ENCODE measurements around the gene CCRL2. TPM values are rescaled to one million over a fixed set of nuclear protein-coding genes. Genes with fewer than 3 reads are reported as not detected.

Gene CCRL2
- total RNA-seq, 4 donors from 2014 or later, result 0.33 to 1.5 (median 0.81) TPM

- no peaks in the 10 kb centered on the region for H3K4me1 ChIP-seq
- H3K9me3 ChIP-seq, result no peaks in the 10 kb centered on the region
- TF ChIP-seq CTCF (IDR thresholded peaks at IDR 0.05) (no peak), POLR2A (IDR thresholded peaks at IDR 0.05) (no peak)
- no peaks in the 10 kb centered on the region for H3K27me3 ChIP-seq
- intact Hi-C loops (cut with DNase I), result no loop called here
- no peak for DNase-seq
- 92 to 97% methylated on average over 1 of the region's 1 CpG for WGBS, 2 donors
- H3K4me3 ChIP-seq (replicated peaks in 1 of 3), result no peak overlapping the region
- H3K36me3 ChIP-seq, result peaks cover 0 to under 1% of the 10 kb centered on the region in 2 donors
- no peak overlapping the region for H3K27ac ChIP-seq
Measured at GRCh38 chr3:46433841-46434240, 26.8 kb downstream of the CCRL2 start.

- intact Hi-C loops (cut with DNase I), result no loop called here
- no peak for DNase-seq
- peaks cover 0 to 5% of the 10 kb centered on the region in 2 donors for H3K36me3 ChIP-seq
- TF ChIP-seq POLR2A (IDR thresholded peaks at IDR 0.05) (no peak), CTCF (IDR thresholded peaks at IDR 0.05) (no peak)
- no peaks in the 10 kb centered on the region for H3K27me3 ChIP-seq
- H3K4me3 ChIP-seq (replicated peaks in 1 of 3), result no peak overlapping the region
- no peaks in the 10 kb centered on the region for H3K4me1 ChIP-seq
- H3K27ac ChIP-seq, result no peak overlapping the region
- WGBS, 2 donors, result 95% methylated on average over 3 of the region's 3 CpGs
- no peaks in the 10 kb centered on the region for H3K9me3 ChIP-seq
Measured at GRCh38 chr3:46435081-46435726, 28.1 kb downstream of the CCRL2 start.

GRCh38 chr3:46438831-46439230, 31.8 kb downstream of the CCRL2 start:
- Histone ChIP-seq H3K27me3 (no peaks in the 10 kb centered on the region), H3K36me3 (peaks cover 0 to 18% of the 10 kb centered on the region in 2 donors), H3K4me3 (replicated peaks in 1 of 3) (no peak overlapping the region), H3K9me3 (no peaks in the 10 kb centered on the region), H3K4me1 (peaks cover 0 to 4% of the 10 kb centered on the region in 2 donors), H3K27ac (no peak overlapping the region)
- TF ChIP-seq CTCF (IDR thresholded peaks at IDR 0.05), result no peak
- no peak for TF ChIP-seq POLR2A (IDR thresholded peaks at IDR 0.05)
- intact Hi-C loops (cut with DNase I), result no loop called here
- no peak for DNase-seq
- 86 to 89% methylated on average over 3 of the region's 3 CpGs for WGBS, 2 donors

- peaks cover 0 to 4% of the 10 kb centered on the region in 2 donors for H3K4me1 ChIP-seq
- TF ChIP-seq CTCF (IDR thresholded peaks at IDR 0.05) (no peak), POLR2A (IDR thresholded peaks at IDR 0.05) (no peak)
- H3K27me3 ChIP-seq, result no peaks in the 10 kb centered on the region
- peaks cover 0 to 21% of the 10 kb centered on the region in 2 donors for H3K36me3 ChIP-seq
- H3K4me3 ChIP-seq (replicated peaks in 1 of 3), result no peak overlapping the region
- no peaks in the 10 kb centered on the region for H3K9me3 ChIP-seq
- no peak overlapping the region for H3K27ac ChIP-seq
- DNase-seq, result no peak
- 79 to 87% methylated on average over 4 of the region's 4 CpGs for WGBS, 2 donors
- intact Hi-C loops (cut with DNase I), result loop anchor here (5.0 kb wide), 1 partner anchor 163 kb away; no protein-coding TSS in a partner anchor
Measured at GRCh38 chr3:46440531-46441294, 33.7 kb downstream of the CCRL2 start.

All from thyroid gland (tissue), 4 donors.